ENCODE measurements around the gene ZNF407. TPM values are rescaled to one million over a fixed set of nuclear protein-coding genes. Genes with fewer than 3 reads are reported as not detected.

The ZNF407 gene
- total RNA-seq, 1 donor from 2014 or later, result 24.9 TPM

DNA sequence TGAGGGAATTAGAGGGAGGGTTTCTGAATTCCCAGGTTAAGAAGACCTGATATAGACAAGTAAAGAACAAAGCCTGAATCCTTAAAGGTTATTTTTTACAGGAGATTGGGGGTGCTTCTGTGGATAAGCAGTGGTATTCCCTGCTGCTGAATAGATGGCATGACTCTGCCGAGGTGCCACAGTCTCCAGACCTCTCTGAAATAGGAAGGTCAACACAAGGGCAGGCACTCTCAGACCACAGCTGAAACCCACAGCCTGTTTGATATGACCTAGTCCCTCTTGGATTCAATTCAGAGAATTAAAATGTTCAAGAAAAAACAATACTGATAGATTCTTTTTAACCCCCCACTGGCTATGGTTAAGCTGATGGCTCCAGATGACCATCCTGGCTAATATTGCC, 351.9 kb downstream of the ZNF407 start:
- TF ChIP-seq, protein P1, sequence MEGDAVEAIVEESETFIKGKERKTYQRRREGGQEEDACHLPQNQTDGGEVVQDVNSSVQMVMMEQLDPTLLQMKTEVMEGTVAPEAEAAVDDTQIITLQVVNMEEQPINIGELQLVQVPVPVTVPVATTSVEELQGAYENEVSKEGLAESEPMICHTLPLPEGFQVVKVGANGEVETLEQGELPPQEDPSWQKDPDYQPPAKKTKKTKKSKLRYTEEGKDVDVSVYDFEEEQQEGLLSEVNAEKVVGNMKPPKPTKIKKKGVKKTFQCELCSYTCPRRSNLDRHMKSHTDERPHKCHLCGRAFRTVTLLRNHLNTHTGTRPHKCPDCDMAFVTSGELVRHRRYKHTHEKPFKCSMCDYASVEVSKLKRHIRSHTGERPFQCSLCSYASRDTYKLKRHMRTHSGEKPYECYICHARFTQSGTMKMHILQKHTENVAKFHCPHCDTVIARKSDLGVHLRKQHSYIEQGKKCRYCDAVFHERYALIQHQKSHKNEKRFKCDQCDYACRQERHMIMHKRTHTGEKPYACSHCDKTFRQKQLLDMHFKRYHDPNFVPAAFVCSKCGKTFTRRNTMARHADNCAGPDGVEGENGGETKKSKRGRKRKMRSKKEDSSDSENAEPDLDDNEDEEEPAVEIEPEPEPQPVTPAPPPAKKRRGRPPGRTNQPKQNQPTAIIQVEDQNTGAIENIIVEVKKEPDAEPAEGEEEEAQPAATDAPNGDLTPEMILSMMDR (IDR thresholded peaks at IDR 0.05; ENCODE audit: unreplicated experiment), result no peak
- no peak overlapping the region for H3K4me3 Mint-ChIP-seq
- H3K4me1 Mint-ChIP-seq, result no peaks in the 10 kb centered on the region
- no peak overlapping the region for H3K27ac Mint-ChIP-seq
- no peaks in the 10 kb centered on the region for H3K36me3 Mint-ChIP-seq
- no peaks in the 10 kb centered on the region for H3K27me3 Mint-ChIP-seq (ENCODE audit: low read depth)
- no peaks in the 10 kb centered on the region for H3K9me3 Mint-ChIP-seq
- DNase-seq (ENCODE audit: low spot score in 2 of 2, unreplicated experiment in 2 of 2), result no peak

DNA sequence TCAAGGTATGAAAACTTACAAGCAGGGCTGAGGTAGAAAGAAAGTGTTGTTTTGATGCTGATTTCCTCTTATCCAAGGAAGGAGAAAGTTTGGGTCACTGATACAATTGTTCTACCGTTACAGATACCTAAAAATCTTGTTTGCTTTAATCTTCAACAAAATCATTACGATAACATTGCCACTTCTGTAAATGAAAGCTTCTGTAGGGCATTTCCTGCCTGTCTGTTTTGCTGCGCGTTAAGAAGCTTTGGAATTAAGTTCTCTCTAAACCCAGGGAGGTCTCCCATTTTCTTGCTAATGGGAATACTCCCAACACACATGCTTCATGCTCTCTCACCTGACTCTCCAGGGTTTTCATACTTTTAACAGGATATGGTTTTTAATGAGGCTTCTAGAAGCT, 352.8 kb downstream of the ZNF407 start:
- TF ChIP-seq, protein P1 (IDR thresholded peaks at IDR 0.05; ENCODE audit: unreplicated experiment), result no peak
- no peaks in the 10 kb centered on the region for H3K9me3 Mint-ChIP-seq
- DNase-seq (ENCODE audit: low spot score in 2 of 2, unreplicated experiment in 2 of 2), result no peak
- H3K4me3 Mint-ChIP-seq, result no peak overlapping the region
- no peaks in the 10 kb centered on the region for H3K27me3 Mint-ChIP-seq (ENCODE audit: low read depth)
- H3K4me1 Mint-ChIP-seq, result no peaks in the 10 kb centered on the region
- H3K27ac Mint-ChIP-seq, result no peak overlapping the region
- H3K36me3 Mint-ChIP-seq, result no peaks in the 10 kb centered on the region

DNA sequence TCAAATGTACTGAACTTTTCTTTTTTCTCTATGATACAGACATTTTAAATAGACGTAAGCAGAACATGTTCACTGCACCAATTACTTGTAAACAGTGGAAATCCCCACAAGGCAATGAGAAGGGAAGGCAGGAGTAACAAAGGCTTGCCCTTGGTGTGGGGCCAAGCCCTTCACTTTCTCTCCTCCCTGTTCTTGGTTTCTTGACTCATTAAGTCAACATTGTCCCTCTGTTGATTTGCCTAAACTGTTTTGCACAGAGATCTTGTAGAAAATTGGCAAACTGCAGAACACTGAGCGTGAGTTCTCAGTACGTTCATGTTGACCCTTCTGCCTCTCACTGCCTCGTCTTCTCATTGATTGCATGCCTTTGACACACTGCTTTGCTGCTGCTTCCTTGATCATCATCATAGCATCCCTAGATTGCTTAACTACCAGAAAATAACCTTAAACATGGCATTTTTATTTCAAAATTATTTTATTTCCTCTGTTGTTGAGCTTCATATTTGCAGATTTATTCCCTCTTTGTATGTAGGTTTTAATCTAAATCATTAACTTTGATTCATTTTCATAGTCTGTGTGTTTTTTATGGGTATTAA, 353.6 kb downstream of the ZNF407 start:
- Mint-ChIP-seq H3K36me3 (no peaks in the 10 kb centered on the region), H3K4me3 (no peak overlapping the region), H3K4me1 (no peaks in the 10 kb centered on the region), H3K27ac (no peak overlapping the region), H3K9me3 (no peaks in the 10 kb centered on the region), H3K27me3 (ENCODE audit: low read depth) (no peaks in the 10 kb centered on the region)
- no peak for DNase-seq (ENCODE audit: low spot score in 2 of 2, unreplicated experiment in 2 of 2)
- TF ChIP-seq, protein P1 (IDR thresholded peaks at IDR 0.05; ENCODE audit: unreplicated experiment), result no peak

DNA sequence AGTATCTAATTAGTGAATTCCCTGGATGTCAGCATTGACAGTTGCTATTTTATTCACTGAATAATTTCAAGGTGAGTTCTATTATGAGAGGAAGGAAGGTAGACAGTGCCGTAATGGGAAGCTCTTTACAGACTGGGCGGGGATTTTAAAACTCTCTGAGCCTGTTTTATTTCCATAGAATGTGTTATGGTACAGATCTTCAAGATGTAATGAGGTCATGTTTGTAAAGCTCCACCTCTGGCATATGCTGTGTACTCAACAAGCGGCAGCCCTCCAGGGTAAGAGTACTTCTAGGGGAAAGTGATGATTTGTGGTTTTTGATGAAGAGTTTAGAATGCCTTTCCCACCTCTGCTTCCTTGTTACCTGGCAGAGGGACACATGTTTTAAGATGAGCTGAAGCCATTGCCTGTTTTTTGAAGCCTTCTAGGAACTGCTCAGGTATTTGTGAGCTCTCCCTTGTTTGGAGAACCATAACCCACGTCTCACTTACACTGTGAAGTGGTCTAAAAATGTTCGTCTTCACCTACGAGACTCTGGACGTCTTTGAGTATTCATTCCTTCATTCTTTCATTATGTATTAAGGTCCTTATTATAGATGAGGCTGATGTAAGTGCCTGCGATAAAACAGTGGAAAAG, 360.0 kb downstream of the ZNF407 start:
- no peaks in the 10 kb centered on the region for H3K9me3 Mint-ChIP-seq
- H3K27me3 Mint-ChIP-seq (ENCODE audit: low read depth), result no peaks in the 10 kb centered on the region
- H3K27ac Mint-ChIP-seq, result no peak overlapping the region
- no peaks in the 10 kb centered on the region for H3K4me1 Mint-ChIP-seq
- H3K36me3 Mint-ChIP-seq, result peaks cover 3% of the 10 kb centered on the region
- TF ChIP-seq, protein P1 (IDR thresholded peaks at IDR 0.05; ENCODE audit: unreplicated experiment), result no peak
- no peak for DNase-seq (ENCODE audit: low spot score in 2 of 2, unreplicated experiment in 2 of 2)
- no peak overlapping the region for H3K4me3 Mint-ChIP-seq

DNA sequence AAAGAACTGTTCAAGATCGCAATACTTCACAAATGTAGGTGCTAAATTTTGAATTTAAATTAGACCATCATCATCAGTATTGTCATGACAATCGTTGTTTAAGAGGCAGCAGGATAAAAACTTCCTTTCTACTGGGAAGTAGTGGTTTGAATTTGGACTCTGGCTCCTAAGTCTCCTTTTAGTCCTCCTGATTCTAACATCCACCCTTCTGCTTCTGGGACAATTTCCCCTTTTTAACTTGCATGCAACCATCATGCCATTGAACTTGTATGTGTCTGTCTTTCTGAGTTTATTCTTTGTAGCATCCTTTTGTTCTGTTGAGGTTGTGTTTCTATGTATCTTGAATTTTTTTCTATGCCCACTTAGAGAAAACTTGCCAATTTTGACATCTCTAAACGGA, 361.5 kb downstream of the ZNF407 start:
- Mint-ChIP-seq H3K4me1 (no peaks in the 10 kb centered on the region), H3K36me3 (peaks cover 3% of the 10 kb centered on the region), H3K9me3 (no peaks in the 10 kb centered on the region), H3K4me3 (no peak overlapping the region), H3K27ac (no peak overlapping the region), H3K27me3 (ENCODE audit: low read depth) (no peaks in the 10 kb centered on the region)
- DNase-seq (ENCODE audit: low spot score in 2 of 2, unreplicated experiment in 2 of 2), result no peak
- TF ChIP-seq, protein P1 (IDR thresholded peaks at IDR 0.05; ENCODE audit: unreplicated experiment), result no peak

Measured in mesothelial cell of epicardium (in vitro differentiated cells).